ENCODE measurements around the gene STK10.

Gene STK10

DNA sequence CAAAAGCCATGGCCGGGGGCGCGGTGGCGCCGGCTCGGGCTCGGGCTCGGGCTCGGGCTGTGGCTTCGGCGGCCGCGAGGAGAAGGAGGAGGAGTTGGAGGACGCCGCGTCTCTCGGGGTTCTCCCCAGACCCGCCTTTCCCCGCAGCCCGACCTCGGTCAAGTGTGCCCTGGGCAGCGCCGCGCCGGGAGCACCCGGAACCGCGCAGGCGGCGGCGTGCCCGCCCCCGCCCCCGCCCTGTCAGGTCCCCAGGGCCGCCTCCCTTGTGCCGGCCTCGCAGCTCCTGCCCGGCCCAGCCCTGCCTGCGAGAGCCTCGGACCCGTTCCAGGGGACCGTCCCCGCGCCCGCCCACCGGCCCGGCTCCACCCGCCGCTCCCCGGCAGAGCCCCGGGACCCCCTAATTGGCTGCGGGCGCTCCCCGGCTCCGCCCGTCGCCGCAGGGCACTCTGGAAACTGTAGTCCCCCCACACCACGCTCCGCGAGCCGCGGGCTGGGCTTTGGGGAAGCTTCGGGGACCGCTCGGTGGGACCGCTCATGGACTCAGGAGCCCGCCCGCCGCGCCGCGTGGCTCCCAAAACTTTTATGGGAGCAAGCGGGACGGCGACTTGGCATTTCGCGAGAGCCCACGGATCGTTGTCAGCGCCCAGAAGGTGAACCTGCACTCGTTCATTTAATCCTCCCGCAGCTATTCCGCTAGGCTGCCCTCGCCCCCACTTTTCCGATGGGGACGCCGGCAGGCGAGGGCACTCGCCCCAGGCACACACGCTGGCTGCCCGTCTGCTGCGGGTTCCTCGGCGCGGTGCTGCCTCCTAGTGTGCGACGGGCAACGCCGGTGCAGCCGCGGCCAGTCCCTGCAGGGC lies at the start of gene STK10:
STK10 (minus strand) TSS at position 192 of the 860 bp plus-strand sequence; CDS start at position 10, 182 bp downstream.
- TF ChIP-seq, protein P1, sequence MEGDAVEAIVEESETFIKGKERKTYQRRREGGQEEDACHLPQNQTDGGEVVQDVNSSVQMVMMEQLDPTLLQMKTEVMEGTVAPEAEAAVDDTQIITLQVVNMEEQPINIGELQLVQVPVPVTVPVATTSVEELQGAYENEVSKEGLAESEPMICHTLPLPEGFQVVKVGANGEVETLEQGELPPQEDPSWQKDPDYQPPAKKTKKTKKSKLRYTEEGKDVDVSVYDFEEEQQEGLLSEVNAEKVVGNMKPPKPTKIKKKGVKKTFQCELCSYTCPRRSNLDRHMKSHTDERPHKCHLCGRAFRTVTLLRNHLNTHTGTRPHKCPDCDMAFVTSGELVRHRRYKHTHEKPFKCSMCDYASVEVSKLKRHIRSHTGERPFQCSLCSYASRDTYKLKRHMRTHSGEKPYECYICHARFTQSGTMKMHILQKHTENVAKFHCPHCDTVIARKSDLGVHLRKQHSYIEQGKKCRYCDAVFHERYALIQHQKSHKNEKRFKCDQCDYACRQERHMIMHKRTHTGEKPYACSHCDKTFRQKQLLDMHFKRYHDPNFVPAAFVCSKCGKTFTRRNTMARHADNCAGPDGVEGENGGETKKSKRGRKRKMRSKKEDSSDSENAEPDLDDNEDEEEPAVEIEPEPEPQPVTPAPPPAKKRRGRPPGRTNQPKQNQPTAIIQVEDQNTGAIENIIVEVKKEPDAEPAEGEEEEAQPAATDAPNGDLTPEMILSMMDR (conservative IDR thresholded peaks at IDR 0.05; ENCODE audit: low read depth) = peak; percentile 98
- ChIA-PET CTCF (interaction anchor here (0.5 to 2.5 kb wide), 37 partner anchors 9 to 1345 kb away, joined by 3 to 36 read pairs (median 3); partner anchors contain the start of gene UBTD2), POLR2A (ENCODE audit: low non-redundant PET) (interaction anchor here (0.6 to 1.0 kb wide), 3 partner anchors 76 to 181 kb away, joined by 3 to 7 read pairs (median 6); partner anchors contain the start of gene FBXW11)
- peak; percentile 96 for DNase-seq (ENCODE audit: low spot score)
- peak within 1 kb of the TSS; percentile 89 for H3K27ac ChIP-seq

DNA sequence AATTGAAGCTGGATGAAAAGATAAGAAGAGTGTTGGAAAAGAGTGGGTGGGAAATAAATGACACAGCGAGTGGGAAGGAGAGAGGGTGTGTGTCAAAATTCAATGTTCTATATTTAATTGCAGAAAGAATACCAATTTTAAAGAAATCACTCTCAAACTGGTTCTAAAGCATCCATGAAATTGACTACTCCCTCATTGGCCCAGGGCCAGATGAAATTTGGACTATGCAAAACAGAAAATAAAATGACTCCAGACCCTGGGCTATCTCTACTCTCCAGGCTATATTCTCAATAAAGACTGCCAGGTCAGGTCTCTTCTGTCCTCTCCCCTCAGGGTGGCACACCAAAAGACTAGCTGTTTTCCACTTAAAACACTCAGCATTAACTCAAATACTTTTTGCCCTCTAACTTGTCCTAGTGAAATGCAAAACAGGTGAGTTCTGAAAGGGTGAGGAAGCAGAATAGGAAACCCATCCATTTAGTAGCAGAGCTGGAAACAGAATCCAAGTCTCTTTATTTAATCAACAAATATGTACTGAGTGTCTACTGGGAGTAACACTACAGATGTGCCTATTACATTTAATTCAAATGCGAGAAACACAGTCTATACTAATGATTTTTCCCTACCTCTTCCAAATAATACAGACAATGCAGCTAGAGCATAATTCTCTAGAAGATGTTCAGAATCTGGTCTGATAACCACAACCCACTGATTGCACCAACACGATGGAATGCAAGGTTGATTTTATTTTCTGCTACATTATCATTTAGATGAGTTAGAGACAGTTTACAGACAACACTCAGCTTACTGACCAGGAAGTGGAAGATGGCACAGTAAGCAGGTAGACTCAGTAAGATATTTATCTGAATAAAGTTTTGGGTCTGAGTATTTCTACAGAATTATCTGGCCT lies 48.1 kb upstream of the STK10 start:
- ChIA-PET CTCF (no interaction called here), POLR2A (ENCODE audit: low non-redundant PET) (no interaction called here)
- TF ChIP-seq, protein P1 (conservative IDR thresholded peaks at IDR 0.05; ENCODE audit: low read depth) = no peak
- no peak for DNase-seq (ENCODE audit: low spot score)
- no peak overlapping the region for H3K27ac ChIP-seq

DNA sequence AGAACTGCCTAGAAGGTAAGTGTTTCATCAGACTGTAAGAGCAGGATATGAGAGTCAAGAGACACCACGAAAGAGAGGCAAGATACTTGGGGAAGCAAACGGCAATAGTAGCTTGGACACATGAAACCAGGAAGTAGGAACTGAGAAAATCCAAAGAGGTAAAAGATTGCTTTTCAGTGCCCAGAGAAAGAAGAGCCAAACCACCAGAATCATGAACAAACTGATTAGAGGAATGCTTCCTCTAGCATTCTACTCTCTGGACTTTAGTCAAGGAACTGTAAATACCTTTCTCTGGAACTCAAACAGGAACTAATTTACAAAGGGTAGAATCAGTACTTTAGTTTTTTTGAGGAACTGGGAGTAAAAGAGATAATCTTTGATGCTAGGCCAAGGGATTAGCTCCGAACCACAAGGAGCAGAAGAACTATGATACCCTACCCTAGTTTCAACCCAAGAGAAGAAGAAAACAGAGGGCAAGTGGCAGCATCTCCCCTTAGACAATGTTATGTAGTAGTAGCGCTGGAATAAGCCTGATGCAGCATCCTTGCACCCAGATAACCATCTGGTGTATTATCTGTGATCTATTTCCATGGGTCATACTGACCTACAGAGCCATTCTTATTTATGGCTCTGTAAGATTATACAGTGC lies 47.2 kb upstream of the STK10 start:
- POLR2A ChIA-PET (ENCODE audit: low non-redundant PET) = no interaction called here
- TF ChIP-seq, protein P1 (conservative IDR thresholded peaks at IDR 0.05; ENCODE audit: low read depth) = no peak
- DNase-seq (ENCODE audit: low spot score) = no peak
- H3K27ac ChIP-seq = no peak overlapping the region
- CTCF ChIA-PET = no interaction called here

DNA sequence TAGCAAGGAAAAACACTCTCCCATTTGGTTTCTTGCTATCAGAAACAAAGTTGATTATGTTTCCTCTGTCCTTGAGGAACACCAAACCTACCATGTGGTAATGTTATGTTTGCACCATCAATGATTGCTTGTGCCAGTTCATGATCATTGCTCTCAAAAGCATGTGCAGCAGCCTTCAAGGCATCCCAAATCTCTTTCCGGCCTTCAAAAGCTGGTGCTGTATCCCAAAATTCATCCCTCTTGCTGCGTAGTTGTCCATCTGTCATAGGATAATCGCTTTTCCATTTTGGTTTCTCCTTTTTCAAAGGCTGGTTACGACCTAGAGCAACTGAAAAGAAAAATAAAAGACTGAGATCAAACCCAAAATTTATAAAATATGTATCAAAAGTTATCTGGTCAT lies 46.0 kb upstream of the STK10 start:
- ChIA-PET POLR2A (ENCODE audit: low non-redundant PET) (no interaction called here), CTCF (interaction anchor here (0.6 kb wide), 1 partner anchor 18 kb away, joined by 5 read pairs; no protein-coding TSS in a partner anchor)
- H3K27ac ChIP-seq = no peak overlapping the region
- DNase-seq (ENCODE audit: low spot score) = no peak
- TF ChIP-seq, protein P1 (conservative IDR thresholded peaks at IDR 0.05; ENCODE audit: low read depth) = no peak

DNA sequence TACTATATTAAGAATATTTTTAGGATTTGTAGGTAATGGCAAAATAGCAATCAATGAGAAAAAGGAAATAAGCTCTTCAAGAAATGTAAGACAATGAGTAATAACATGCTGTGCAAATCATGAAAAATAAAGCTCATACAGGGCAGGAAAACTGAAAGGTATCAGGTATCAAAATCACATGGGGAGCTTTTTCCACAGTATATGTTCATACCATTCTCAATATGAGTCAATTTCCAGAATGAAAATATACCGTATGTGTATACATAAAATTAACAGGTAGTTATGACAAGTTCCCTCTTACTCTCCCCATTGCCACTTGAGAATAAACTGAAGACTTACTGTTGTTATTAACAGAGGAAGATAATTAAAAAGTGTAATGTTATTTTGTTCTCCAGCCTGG lies 41.9 kb upstream of the STK10 start:
- ChIA-PET POLR2A (ENCODE audit: low non-redundant PET) (no interaction called here), CTCF (interaction anchor here (0.5 to 1.2 kb wide), 5 partner anchors 9 to 487 kb away, joined by 3 to 9 read pairs (median 3); no protein-coding TSS in a partner anchor)
- TF ChIP-seq, protein P1 (conservative IDR thresholded peaks at IDR 0.05; ENCODE audit: low read depth) = no peak
- DNase-seq (ENCODE audit: low spot score) = no peak
- no peak overlapping the region for H3K27ac ChIP-seq

DNA sequence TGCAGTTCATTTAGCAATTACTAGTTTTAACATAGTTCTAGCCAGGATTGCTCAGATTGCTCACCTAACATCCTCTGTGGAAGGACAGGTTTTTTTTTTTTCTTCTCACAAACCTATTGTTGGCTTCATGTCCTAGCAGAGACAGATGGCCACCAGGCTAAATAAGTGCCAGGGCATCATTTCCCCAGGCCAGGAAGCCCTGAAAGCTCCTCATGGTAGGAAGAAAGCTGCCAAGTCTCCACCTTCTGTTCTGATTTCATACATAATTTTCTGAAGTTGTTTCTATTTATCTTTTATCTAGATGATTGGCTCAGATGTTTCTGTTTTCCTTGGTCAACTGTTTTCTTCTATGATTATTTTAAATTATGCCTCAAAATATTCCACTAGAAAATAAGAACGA lies 37.0 kb upstream of the STK10 start:
- H3K27ac ChIP-seq = no peak overlapping the region
- TF ChIP-seq, protein P1 (conservative IDR thresholded peaks at IDR 0.05; ENCODE audit: low read depth) = no peak
- POLR2A ChIA-PET (ENCODE audit: low non-redundant PET) = no interaction called here
- DNase-seq (ENCODE audit: low spot score) = no peak
- CTCF ChIA-PET = no interaction called here
